ENCODE measurements around the gene ZC3HAV1.
A peak's percentile ranks its signal among the peaks of the same experiment; 100 is the strongest.

Gene ZC3HAV1

GRCh38 chr7:139047970-139048369 is 61.5 kb downstream of the ZC3HAV1 start:
- TF ChIP-seq TCF12 (IDR thresholded peaks at IDR 0.05; ENCODE audit: low read depth) (no peak), REST (IDR thresholded peaks at IDR 0.05; ENCODE audit: low read depth) (no peak), CREB1 (IDR thresholded peaks at IDR 0.05; ENCODE audit: low read depth) (no peak), EP300 (IDR thresholded peaks at IDR 0.05; ENCODE audit: borderline replicate concordance) (no peak), TAF1 (IDR thresholded peaks at IDR 0.05; ENCODE audit: low read depth) (no peak), YY1 (IDR thresholded peaks at IDR 0.05; ENCODE audit: low read depth) (no peak), RAD21 (IDR thresholded peaks at IDR 0.05; ENCODE audit: low read depth) (no peak), MAX (IDR thresholded peaks at IDR 0.05) (no peak)

GRCh38 chr7:139046143-139046542 is 63.4 kb downstream of the ZC3HAV1 start:
- TF ChIP-seq MAX (IDR thresholded peaks at IDR 0.05) (no peak), NFIC (IDR thresholded peaks at IDR 0.05) (peak; percentile 47; the same call in 1 of the 2 replicates)

GRCh38 chr7:139044813-139045794 is 64.4 kb downstream of the ZC3HAV1 start:
- TF ChIP-seq CREB1 (IDR thresholded peaks at IDR 0.05; ENCODE audit: low read depth) (no peak), ZBTB7A (IDR thresholded peaks at IDR 0.05; ENCODE audit: low read depth) (no peak)

GRCh38 chr7:139043823-139044812 is 65.4 kb downstream of the ZC3HAV1 start:
- TF ChIP-seq USF1 (IDR thresholded peaks at IDR 0.05) (no peak), REST (IDR thresholded peaks at IDR 0.05; ENCODE audit: low read depth) (peak; percentile 55), YY1 (IDR thresholded peaks at IDR 0.05; ENCODE audit: low read depth) (no peak), TAF1 (IDR thresholded peaks at IDR 0.05; ENCODE audit: low read depth) (no peak), TCF12 (IDR thresholded peaks at IDR 0.05; ENCODE audit: low read depth) (no peak)

- no peak for TF ChIP-seq USF1 (IDR thresholded peaks at IDR 0.05)
- no peak for TF ChIP-seq FOXM1 (IDR thresholded peaks at IDR 0.05; ENCODE audit: borderline replicate concordance, low read depth)
- no peak for TF ChIP-seq TAF1 (IDR thresholded peaks at IDR 0.05; ENCODE audit: low read depth)
- no peak for TF ChIP-seq EGR1 (IDR thresholded peaks at IDR 0.05)
- no peak for TF ChIP-seq YY1 (IDR thresholded peaks at IDR 0.05; ENCODE audit: low read depth)
- no peak for TF ChIP-seq REST (IDR thresholded peaks at IDR 0.05; ENCODE audit: low read depth)
Measured at GRCh38 chr7:139041378-139042085, 68.0 kb downstream of the ZC3HAV1 start.
